Activated CD4-positive, CD25-positive, alpha-beta regulatory T cell treated with anti-CD3 and anti-CD28 coated beads, Interleukin-2, amount 50 U/mL, for 72 hours (primary cell): ENCODE measurements around the gene SLC19A3.
A peak's percentile ranks its signal among the peaks of the same experiment; 100 is the strongest.
"Not testable (repeated sequence)": the region's sequence is repeated elsewhere in the genome, so short reads cannot be mapped to it uniquely, and the experiment has no call there.

ENCODE experiments used
- DNase-seq: peaks from one replicate; pipeline ENCODE4 v3.0.0; 2021

SLC19A3 gene

GRCh38 chr2:227717687-227718567 is at the start of gene SLC19A3:
SLC19A3 (minus strand) TSS chr2:227718028; CDS start chr2:227702318, 15,710 bp downstream.
- no peak for DNase-seq

- DNase-seq: peak; percentile 57
These were observed 48.6 kb upstream of the SLC19A3 start for GRCh38 chr2:227766373-227766883.

- no peak for DNase-seq
These were observed 48.1 kb upstream of the SLC19A3 start for GRCh38 chr2:227765788-227766372.

GRCh38 chr2:227761740-227762476 is 44.1 kb upstream of the SLC19A3 start:
- no peak for DNase-seq

GRCh38 chr2:227759411-227760118 is 41.7 kb upstream of the SLC19A3 start:
- DNase-seq: no peak

DNA sequence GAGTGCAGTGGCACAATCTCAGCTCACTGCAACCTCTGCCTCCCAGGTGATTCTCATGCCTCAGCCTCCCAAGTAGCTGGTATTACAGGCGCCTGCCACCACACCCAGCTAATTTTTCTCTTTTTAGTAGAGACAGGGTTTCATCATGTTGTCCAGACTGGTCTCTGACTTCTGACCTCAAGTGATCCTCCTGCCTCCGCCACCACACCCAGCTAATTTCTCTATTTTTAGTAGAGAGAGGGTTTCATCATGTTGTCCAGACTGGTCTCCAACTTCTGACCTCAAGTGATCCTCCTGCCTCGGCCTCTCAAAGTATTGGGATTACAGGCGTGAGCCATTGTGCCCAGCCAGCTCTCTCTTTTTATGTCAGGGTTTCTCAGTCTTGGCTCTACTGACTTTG is 38.4 kb upstream of the SLC19A3 start:
- not testable (repeated sequence) for DNase-seq

DNA sequence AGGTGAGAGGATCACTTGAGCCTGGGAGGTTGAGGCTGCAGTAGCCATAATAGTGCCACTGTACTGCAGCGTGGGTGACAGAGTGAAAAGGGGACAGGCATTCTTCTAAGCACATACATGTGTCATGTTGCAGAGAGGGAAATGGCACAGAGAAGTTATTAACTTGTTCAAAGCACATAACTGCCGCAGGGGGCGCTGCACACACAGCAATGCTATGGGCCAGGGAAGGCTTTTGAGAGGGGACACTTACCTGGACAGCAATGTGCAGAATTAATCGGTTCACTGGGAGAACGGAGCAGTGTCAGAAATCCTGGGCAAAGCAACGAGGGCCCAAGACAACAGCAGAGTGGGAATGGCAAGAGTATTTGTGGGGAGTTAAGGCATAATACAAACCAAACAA is 30.3 kb upstream of the SLC19A3 start:
- DNase-seq: no peak

- DNase-seq: no peak
These were observed 27.8 kb upstream of the SLC19A3 start, which contains the start of gene SCYGR8 for GRCh38 chr2:227745594-227745993. SCYGR8 (plus strand) TSS chr2:227745894; CDS start chr2:227745894, 0 bp downstream.

DNA sequence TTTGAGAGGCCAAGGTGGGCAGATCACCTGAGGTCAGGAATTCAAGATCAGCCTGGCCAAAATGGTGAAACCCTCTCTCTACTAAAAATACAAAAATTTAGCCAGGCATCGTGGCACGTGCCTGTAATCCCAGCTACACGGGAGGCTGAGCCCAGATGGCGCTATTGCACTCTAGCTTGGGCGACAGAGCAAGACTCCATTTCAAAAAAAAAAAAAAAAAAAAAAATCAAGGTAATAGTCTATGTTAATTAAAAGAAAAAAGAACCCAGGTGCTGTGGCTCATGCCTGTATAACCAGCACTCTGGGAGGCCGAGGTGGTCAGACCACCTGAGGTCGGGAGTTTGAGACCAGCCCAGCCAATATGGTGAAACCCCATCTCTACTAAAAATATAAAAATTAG is 22.9 kb upstream of the SLC19A3 start:
- not testable (repeated sequence) for DNase-seq

- no peak for DNase-seq
These were observed 21.5 kb upstream of the SLC19A3 start for GRCh38 chr2:227739351-227739750.

DNA sequence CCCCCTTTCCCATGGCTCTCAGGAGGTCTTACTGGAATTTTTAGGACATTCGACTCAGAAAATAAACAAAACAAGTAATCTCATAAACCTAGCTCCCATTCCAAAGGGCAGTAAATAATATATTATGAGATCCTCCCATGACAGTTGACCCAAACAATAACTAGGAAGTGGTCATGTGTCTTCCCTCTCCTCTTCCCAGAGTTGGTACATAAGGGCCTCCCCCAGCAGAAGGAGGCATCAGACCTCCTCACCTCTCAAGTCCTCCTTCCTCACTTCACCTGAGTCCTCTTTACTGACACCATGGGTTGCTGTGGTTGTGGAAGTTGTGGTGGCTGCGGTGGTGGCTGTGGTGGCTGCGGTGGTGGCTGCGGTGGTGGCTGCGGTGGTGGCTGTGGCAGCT is 10.2 kb upstream of the SLC19A3 start, which contains the start of gene SCYGR7:
Gene SCYGR7 (plus strand): TSS at position 301 of the 400 bp plus-strand sequence. CDS start 0 bp downstream, at position 301.
- no peak for DNase-seq

- DNase-seq: no peak
These were observed 6.7 kb upstream of the SLC19A3 start, which contains the start of gene SCYGR6 for GRCh38 chr2:227724394-227725039. SCYGR6 (minus strand) TSS chr2:227724757; CDS start chr2:227724757, 0 bp downstream.

GRCh38 chr2:227722821-227723220 is 5.0 kb upstream of the SLC19A3 start:
- DNase-seq: not testable (repeated sequence)

GRCh38 chr2:227720680-227721079 is 2.9 kb upstream of the SLC19A3 start:
- no peak for DNase-seq

GRCh38 chr2:227719641-227720040 is 1.8 kb upstream of the SLC19A3 start:
- no peak for DNase-seq

DNA sequence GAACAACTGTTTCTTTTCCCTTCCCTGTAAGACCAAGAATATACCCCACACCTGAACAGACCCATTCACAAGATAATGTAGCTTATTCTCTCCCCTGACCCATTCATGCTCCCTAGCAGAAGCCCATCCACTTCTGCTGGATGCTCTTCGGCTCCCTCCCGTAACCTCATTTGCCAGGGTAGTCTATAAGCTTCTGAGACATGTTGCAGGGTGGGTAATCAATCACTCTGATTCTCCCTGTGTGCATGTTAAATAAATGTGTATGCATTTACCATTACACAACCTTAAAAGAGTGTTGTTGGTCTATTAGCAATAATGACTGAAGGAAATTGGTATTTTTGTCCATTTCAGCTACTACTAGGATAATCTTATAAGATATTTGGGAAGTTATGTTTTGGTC is 1.3 kb downstream of the SLC19A3 start:
- no peak for DNase-seq

DNA sequence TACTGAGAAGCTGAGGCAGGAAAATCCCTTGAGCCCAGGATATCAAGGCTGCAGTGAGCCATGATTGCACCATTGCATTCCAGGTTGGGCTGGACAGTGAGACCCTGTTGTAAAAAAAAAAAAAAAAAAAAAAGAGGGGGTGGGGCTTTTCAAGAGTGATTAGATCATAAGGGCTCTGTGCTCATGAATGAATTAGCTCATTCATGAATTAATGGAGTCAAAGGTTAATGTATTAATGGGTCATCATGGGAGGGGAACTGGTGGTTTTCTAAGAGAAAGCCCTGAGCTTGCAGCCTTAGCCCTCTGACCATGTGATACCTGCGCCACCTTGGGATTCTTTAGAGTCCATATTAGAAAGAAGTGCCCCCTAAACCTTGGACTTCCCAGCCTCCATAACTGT is 4.5 kb downstream of the SLC19A3 start:
- DNase-seq: no peak

- no peak for DNase-seq
These were observed 6.8 kb downstream of the SLC19A3 start for GRCh38 chr2:227710986-227711385.

DNA sequence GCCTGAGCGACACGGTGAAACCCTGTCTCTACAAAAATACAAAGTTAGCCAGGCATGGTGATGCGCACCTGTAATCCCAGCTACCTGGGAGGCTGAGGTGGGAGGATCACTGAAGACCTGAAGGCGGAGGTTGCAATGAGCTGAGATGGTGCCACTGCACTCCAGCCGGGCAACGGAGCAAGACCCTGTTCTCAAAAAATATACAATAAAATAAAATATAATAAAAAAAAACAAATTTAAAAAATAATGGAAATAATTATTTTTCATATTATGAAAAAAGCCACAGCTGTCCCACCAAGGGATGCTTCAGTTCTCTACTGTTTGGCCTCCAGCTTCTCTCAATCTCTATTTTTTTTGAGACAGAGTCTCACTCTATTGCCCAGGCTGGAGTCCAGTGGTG is 10.4 kb downstream of the SLC19A3 start:
- DNase-seq: no peak

DNA sequence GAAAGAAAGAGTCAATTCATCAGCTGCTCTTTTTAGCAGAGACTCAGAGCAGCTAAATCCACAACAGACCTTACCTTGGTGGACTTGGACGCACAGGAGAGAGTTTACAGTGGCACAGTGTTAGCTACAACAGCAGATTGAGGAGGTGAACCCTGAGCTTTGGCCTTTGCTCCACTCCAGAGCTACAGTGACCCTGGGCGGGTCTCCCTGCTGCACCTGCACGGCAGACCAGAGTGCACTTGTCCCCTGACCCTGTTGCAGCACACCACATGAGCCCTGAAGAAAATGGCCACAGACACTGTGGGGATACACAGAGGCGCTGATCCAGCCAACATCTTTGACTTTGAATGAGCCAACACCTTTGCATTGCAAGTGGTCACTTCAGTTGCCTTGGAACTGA is 11.0 kb downstream of the SLC19A3 start:
- no peak for DNase-seq

GRCh38 chr2:227703961-227704360 is 13.9 kb downstream of the SLC19A3 start:
- no peak for DNase-seq

GRCh38 chr2:227703280-227703732 is 14.5 kb downstream of the SLC19A3 start:
- DNase-seq: no peak
